AG09309 (cell line): ENCODE measurements around the gene IL3.

Experiments used
- DNase-seq: peaks from one replicate; pipeline ENCODE4 v3.0.0-alpha.2; 2010; ENCODE audit warnings: low read depth
- H3K4me3 ChIP-seq: 2 replicates; pipeline ENCODE4 v1.5.1; 2011; ENCODE audit warnings: mild to moderate bottlenecking, low read depth, low read length, moderate library complexity; ENCODE audit not compliant: control insufficient read depth
- CTCF ChIP-seq: IDR thresholded peaks from 2 replicates; pipeline ENCODE4 v1.5.1; 2011; ENCODE audit warnings: mild to moderate bottlenecking, low read depth, low read length, inconsistent platforms; ENCODE audit not compliant: insufficient read depth, control insufficient read depth; ENCODE audit errors: missing control alignments

IL3 gene

GRCh38 chr5:132080595-132080994, 20.1 kb downstream of the IL3 start:
- H3K4me3 ChIP-seq = no peak overlapping the region
- no peak for TF ChIP-seq CTCF
- DNase-seq = no peak

GRCh38 chr5:132081458-132081857, 21.0 kb downstream of the IL3 start:
- DNase-seq = no peak

GRCh38 chr5:132082329-132083023, 22.0 kb downstream of the IL3 start:
- H3K4me3 ChIP-seq = no peak overlapping the region
- no peak for TF ChIP-seq CTCF
- DNase-seq = no peak

More at GRCh38 chr5:132081458-132081857, 21.0 kb downstream of the IL3 start:
- H3K4me3 ChIP-seq = no peak overlapping the region
- no peak for TF ChIP-seq CTCF

GRCh38 chr5:132083071-132083678, 22.7 kb downstream of the IL3 start:
- no peak for TF ChIP-seq CTCF
- H3K4me3 ChIP-seq = no peak overlapping the region
- no peak for DNase-seq

GRCh38 chr5:132085686-132086085, 25.2 kb downstream of the IL3 start:
- TF ChIP-seq CTCF = no peak
- H3K4me3 ChIP-seq = no peak overlapping the region
- DNase-seq = no peak

- H3K4me3 ChIP-seq = no peak overlapping the region
- TF ChIP-seq CTCF = no peak
- DNase-seq = peak; percentile 65
These were observed 25.9 kb downstream of the IL3 start for GRCh38 chr5:132086277-132086794.
